HG02943 (cell line): ENCODE results near the gene RFTN1.

Experiments used
- ATAC-seq: cut with Tn5 transposase; IDR thresholded peaks from one replicate; pipeline ENCODE4 v1.9.1; 2021; ENCODE audit warnings: mild to moderate bottlenecking, low read depth, moderate library complexity; ENCODE audit not compliant: unreplicated experiment

RFTN1 gene

GRCh38 chr3:16468336-16469098 is 45.0 kb downstream of the RFTN1 start:
- no peak for ATAC-seq

GRCh38 chr3:16468002-16468335 is 45.5 kb downstream of the RFTN1 start:
- no peak for ATAC-seq

GRCh38 chr3:16467393-16467792 is 46.1 kb downstream of the RFTN1 start:
- peak; percentile 88 for ATAC-seq

DNA sequence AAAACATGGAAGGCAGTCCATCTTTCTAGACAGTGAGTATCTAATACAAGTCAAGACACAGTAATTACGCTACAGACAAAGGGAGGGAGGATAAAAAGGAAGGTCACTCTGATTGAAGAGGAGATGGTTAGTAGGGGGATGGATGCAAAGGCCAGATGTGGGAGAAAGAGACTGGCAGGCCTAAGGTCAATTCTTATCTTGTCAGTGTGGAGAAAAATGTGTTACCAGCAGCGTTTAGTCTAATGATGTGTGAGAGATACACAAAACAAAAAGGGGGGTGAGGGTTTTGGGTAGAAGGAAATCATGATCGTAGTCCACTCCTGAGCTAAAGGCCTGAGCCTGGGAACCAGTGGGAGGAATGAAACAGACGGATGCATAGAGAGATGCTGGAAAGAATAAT is 46.7 kb downstream of the RFTN1 start:
- ATAC-seq: no peak

DNA sequence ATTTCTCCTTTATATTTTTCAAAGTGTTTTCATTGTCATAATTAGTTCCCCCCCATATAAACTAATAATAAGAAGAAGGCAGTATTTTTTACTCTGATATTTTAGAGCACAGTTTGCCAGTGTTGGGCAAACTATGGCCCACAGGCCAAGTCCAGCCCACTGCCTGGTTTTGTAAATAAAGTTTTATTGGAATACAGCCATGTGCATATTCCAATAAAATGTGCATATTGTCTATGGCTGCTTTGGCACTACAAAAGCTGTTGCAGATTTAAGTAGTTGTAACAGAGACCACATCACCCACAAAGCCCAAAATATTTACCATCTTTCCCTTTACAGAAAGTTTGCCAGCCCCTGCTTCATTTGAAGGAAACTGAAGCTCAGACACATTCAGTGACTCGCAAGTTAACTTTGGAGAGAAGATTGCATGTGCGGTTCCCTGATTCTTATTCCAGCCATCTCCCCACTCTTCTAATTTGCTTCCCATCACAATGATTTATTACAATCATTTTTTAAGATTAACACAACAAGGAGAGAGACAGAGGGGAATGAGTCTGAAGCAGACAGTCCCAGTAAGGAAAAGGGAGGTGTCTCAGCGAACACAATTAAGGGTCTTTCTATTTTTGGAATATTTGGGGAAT is 48.9 kb downstream of the RFTN1 start:
- ATAC-seq: no peak

DNA sequence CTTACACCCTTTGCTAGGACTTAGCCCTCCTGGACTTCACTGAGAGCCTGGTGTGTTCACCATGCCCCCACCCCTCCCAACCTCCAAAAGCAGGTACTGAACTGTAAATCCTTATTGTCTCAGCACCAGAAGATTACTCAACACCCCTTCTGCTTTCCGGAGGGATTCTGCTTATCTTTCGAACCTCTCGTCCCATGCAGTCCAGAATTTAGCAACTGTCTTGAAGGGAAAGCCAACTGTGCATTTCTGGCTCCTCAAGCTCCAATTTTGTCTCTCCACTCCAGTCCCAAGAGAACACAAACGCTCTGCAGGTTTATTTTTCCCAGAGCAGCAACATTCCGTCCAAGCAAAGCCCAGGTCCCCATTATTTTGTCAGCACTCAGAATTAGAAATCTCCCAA is 49.6 kb downstream of the RFTN1 start:
- no peak for ATAC-seq

GRCh38 chr3:16463119-16463518 is 50.4 kb downstream of the RFTN1 start:
- no peak for ATAC-seq

GRCh38 chr3:16462679-16463078 is 50.8 kb downstream of the RFTN1 start:
- no peak for ATAC-seq

- ATAC-seq: no peak
These were observed 51.8 kb downstream of the RFTN1 start for GRCh38 chr3:16461463-16462245.

- no peak for ATAC-seq
These were observed 52.6 kb downstream of the RFTN1 start for GRCh38 chr3:16460886-16461285.

DNA sequence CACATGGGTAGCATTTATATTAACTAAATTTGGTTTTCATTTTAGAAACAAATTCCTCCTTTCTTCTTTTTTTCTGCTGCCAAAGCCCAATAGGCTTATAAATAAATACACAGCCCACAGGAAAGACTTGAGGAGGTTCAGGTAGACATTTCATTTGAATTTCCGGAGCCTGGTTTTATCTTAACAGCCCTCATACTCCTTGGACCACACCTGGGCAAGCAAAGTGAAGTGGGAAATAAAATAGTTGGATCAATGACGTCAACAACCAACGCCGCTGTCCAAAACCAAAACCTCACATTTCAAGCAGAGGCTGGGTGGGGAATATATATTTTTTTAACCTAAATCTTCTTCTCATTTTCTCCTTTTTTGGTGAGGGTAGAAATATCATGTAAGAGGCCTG is 53.2 kb downstream of the RFTN1 start:
- no peak for ATAC-seq

DNA sequence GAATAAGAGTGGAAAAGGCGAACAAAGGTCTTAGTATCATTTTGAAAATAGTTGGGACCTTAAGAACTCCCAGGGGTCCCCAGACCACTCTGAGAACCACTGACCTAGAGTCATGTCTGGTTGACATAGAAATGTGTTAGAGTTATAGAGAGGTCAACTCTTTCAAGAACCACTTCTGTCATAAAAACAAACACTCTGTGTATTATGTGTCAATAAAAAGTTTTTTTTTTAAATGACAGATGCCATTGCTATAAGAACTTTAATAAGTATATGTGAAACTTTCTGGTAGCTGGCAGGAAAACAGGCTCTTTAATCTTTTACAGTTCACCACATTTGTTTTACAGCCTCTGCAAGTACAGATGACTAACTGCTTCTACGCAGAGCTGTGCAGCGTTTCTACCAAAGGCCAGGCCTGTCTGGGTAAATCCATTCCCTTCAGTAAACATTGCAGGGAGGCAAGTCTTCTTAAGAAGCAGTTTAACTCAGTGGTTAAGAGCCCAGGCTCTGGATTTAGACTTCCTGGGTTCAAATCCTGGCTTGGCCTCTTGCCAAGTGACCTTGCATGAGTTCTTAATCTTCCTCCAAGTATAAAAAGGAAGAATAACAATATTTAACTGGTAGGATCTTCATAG is 56.6 kb downstream of the RFTN1 start:
- no peak for ATAC-seq

- ATAC-seq: no peak
These were observed 57.5 kb downstream of the RFTN1 start for GRCh38 chr3:16455966-16456365.

GRCh38 chr3:16455001-16455400 is 58.5 kb downstream of the RFTN1 start:
- ATAC-seq: no peak

DNA sequence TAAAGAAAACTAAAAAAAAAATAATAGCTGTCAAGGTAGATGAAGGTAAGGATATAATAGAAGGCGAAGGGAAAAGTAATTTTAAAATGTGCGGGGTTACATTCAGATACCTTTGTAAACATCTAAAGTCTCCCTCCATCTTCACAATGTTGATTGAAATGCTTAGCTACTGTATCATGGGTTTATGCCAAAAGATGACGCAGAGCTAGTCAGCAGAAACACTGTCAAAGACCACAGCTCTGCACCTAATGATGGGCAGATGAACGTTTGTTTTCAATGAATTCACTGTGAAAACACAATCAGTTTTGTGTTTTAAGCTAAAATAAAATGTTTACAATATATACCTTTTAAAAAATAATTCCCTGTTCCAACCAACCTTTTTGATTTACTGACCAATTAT is 61.2 kb downstream of the RFTN1 start:
- no peak for ATAC-seq

GRCh38 chr3:16449369-16449768 is 64.1 kb downstream of the RFTN1 start:
- ATAC-seq: no peak

DNA sequence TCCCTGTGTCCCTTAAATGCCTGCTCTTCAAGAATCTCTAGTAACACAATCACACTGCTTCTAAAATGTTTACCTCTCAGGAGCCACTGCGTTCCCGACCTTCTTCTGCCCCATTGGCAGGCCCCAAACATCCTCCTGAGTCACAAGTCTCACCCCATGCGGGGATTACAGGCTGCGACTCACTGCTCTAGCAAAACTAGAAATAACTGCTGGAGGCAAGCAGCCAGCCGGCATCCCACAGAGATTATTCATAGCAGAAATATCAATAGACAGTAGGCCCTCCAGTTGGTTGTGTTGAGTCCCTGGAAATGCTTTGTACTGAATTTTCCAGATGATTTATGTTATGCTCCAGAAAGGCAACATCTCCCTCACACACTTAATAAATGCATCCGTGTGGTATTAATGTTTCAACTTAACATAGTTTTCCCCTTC is 64.8 kb downstream of the RFTN1 start:
- no peak for ATAC-seq

GRCh38 chr3:16447135-16447534 is 66.4 kb downstream of the RFTN1 start:
- no peak for ATAC-seq

GRCh38 chr3:16444344-16444743 is 69.2 kb downstream of the RFTN1 start:
- ATAC-seq: no peak

- no peak for ATAC-seq
These were observed 70.8 kb downstream of the RFTN1 start for GRCh38 chr3:16442730-16443129.

DNA sequence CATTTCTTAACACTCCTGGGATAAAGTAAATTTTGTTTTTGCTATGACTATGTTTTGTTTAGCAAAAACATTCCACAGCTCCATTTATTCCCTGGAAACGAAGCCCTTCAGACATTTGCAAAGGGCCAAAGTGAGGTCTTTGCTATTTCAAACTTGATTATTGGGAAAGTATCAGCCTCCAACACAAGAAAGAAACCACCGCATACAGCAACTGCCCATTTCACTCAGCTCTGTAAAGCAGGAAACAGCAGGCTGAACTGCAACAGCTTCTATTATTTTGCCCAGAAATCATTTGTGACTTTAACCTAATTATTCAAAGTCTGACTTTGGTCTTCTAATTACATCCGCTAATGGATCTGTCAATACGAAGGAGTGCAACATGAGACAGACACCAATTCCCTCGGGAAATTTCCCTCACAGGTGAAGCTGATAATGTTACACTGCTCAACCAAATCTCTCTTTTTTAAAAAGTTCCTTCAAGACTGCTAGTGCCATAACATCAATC is 72.1 kb downstream of the RFTN1 start:
- no peak for ATAC-seq
